K562 treated with DMSO at 1 percent for 48 hours (cell line): Measurements from ENCODE around the gene PCDHGB1. TPM values are rescaled to one million over a fixed set of nuclear protein-coding genes. Genes with fewer than 3 reads are reported as not detected.

Experiments
- total RNA-seq: library from RNA; unstranded; fragments of 300-600 nt; gene quantifications from 2 replicates; pipeline ENCODE4 v1.2.3, GENCODE V29; 2022; ENCODE audit warnings: low replicate concordance; ENCODE audit errors: extremely low read depth

The PCDHGB1 gene
- total RNA-seq = not detected in 2 replicates

DNA sequence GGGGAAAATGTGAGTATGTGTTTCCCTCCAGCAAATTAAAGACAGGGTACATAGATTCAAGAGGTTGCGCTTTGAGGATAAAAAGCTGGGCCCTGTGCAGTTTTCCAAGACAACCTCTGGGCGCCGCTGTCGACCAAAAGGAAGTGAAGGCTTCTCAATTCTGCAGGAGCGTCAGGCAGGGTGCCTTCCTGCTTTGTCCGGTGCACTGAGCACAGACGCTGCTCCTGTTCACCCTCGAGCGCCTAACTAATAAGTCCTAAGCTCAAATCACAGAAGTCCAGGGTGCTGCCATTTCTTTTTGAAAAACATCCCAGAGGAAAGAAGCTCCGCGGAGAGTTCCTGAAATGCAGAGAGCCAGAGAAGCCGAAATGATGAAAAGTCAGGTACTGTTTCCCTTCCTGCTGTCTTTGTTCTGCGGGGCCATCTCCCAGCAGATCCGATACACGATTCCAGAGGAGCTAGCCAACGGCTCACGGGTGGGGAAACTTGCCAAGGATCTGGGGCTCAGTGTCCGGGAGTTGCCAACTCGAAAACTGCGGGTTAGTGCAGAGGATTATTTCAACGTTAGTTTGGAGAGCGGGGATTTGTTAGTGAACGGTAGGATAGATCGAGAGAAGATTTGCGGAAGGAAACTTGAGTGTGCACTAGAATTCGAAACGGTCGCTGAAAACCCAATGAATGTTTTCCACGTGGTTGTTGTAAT is at the start of gene PCDHGB1:
Gene PCDHGB1, plus strand, starts transcription at position 183 of the 703 bp plus-strand sequence. Its CDS starts 162 bp downstream, at position 345.

DNA sequence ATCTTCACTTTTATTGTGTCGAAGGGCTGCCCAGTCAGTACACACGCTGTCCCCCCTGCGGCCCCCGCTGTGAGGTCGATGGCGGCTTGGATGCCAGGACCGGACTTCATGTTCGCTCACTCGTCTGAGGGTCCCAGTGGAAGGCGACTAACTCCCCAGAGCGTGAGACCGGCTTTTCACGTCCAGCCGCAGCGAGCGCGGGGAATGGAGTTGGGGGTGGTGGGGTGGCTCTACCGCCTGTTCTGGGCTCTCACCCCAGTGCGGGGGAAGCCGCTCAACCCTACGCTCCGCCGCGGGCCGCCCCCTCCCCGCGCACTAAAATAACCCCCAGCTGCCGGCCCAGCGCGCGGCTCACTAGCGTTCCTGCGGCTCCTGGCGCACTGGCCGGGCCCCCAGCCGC is 46.1 kb upstream of the PCDHGB1 start, which contains the start of gene SLC25A2:
Gene SLC25A2, minus strand, starts transcription at position 294 of the 400 bp plus-strand sequence. Its CDS starts 184 bp downstream, at position 110.

DNA sequence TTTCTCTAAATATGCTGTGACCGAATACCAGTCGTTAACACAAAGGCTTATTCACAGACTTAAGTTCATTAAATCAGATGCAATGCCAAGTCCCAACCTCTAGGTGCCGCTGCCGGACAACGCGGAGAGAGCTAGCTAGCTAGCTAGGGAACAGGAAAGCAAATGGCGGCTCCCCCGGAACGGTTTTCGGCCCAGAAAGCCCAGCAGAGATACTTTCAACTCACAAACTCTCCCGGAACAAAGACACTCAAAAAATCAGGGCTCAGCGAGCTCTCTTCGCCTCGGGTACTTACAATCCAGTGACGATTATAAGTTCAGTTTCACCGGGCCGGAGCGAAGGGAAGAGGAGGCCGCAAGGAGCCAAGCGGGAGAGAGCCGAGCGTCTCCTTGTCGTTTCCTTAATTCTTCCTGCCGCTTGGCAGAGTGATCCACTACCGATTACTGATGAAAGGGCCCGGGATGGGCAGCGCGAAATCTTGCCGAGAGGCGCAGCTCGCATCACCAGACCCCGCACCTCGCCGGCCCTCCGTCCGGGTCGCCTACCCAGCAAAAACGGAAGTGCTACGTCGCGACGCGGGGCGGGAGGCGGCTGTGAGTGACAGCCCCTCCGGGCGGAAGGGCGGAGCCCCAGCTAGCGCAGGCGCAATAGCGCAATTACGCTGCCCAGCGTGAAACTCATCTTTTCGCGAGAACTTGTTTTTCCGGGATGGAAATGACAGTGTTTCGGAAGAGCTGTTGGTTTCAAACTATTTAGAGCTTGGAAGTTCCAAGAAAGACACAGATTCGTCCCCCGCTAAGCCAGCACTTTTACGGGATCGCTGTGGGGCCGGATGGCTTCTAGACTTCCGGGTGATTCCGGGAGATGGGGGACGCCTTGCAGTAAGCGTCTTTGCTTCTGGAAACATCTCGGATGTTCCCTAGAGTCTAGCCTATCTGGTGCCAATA is 29.4 kb upstream of the PCDHGB1 start, which contains the start of gene TAF7:
Gene TAF7, minus strand, starts transcription at position 560 of the 945 bp plus-strand sequence. CDS start 740 bp downstream, outside the sequence.

DNA sequence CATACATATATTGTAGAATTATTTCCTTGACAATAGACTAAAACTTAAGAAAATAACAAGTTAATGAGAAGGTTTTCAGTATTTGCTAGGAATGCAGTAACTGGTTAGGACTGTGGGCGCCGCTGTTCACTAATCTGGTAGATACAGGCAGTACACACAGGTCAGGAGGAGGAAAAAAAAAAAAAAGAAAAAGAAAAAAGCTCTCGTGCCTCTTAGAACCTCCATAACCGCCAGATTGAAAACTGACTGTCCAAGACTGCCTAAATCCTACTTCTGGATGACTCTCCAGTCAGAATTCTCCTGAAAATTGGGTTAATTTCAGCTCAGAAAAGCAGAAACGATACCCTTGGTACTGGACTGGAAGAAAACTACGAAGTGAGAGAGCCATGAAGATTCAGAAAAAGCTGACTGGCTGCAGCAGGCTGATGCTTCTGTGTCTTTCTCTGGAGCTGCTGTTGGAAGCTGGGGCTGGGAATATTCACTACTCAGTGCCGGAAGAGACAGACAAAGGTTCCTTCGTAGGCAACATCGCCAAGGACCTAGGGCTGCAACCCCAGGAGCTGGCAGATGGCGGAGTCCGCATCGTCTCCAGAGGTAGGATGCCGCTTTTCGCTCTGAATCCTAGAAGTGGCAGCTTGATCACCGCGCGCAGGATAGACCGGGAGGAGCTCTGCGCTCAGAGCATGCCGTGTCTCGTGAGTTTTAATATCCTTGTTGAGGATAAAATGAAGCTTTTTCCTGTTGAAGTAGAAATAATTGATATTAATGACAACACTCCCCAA is 19.4 kb upstream of the PCDHGB1 start, which contains the start of gene PCDHGA1:
Gene PCDHGA1, plus strand, starts transcription at position 216 of the 782 bp plus-strand sequence.

DNA sequence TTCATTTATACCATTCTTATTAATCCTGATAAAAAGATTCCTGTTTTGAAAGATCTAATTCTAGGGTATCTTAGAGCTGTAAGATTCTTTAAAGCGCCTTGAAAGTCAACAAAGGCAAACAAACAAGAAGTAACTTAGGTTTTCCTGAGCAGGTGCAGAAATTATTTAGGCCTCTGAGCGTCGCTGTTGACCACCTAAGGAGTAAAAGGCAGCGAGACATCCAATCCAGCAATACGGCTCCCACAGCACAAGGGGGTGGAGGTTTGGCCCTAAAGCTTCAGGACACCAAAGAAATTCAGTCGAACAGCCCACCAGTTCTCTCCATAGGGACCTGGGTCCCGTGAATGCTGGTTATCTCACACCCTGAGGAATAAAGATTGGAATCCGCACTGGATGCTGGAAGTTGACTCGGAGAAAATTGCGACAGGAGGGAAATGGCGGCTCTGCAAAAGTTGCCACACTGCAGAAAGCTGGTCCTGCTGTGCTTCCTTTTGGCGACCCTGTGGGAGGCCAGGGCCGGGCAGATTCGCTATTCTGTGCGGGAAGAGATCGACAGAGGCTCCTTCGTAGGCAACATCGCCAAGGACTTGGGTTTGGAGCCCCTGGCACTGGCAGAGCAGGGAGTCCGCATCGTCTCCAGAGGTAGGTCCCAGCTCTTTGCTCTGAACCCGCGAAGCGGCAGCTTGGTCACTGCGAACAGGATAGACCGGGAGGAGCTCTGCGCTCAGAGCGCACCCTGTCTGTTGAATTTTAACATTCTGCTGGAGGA is 11.2 kb upstream of the PCDHGB1 start, which contains the start of gene PCDHGA2:
Gene PCDHGA2, plus strand, starts transcription at position 223 of the 769 bp plus-strand sequence.

DNA sequence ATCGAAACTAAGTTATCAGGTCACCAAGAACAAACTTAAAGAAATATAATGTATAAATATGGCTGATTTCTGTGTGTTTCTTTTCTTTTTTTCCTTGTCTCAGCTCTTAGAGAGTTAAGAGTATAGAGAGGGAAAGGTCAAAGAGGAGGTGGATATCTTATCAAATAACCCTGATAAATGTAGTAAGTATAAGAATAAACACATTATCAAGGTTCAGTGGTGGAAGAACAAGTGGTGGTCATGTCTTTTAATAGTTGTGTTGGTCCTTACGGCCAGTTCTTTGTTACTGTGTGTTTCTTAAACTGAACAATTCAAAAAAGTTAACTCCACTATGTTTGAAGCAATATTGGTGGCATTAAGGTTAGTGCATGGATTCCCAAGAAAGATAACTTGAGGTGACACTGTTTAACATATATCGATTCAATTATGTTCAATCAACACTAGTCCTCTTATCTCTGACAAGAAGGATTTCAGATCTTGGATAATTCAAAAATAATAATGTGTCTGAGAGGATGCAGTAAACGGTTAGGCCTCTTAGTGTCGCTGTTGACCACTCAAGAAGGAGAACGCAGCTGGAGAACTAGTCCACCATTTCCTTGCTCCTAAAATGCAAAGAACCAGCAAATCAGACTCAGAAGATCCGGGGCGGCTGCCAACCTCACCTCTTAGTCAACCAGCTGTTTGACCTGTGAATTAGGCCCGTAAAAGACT is 6.5 kb upstream of the PCDHGB1 start, which contains the start of gene PCDHGA3:
Gene PCDHGA3, plus strand, starts transcription at position 588 of the 711 bp plus-strand sequence. CDS start 205 bp downstream, outside the sequence.

DNA sequence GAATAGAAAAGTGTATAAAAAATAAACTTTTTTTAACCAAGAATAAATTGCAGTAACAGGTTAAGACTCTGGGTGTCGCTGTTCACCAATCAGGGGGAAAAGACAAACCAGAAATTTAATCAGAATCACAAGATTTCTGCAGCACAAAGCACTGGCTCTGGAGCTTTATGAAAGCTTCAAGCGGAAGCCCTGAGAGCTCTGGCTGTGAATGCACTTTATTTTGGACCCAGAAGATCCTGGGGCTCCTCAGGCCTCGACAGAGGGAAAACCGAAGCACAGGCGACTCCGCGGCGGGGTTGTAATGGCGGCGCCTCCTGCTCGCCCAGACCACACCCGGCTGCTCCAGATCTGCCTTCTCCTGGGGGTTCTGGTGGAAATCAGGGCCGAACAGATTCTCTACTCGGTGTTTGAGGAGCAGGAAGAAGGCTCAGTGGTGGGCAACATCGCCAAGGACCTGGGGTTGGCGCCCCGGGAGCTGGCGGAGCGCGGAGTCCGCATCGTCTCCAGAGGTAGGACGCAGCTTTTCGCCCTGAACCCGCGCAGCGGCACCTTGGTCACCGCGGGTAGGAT is 5.1 kb downstream of the PCDHGB1 start, which contains the start of gene PCDHGA4:
Gene PCDHGA4, plus strand, starts transcription at position 122 of the 570 bp plus-strand sequence. Its CDS starts 87 bp downstream, at position 209.

DNA sequence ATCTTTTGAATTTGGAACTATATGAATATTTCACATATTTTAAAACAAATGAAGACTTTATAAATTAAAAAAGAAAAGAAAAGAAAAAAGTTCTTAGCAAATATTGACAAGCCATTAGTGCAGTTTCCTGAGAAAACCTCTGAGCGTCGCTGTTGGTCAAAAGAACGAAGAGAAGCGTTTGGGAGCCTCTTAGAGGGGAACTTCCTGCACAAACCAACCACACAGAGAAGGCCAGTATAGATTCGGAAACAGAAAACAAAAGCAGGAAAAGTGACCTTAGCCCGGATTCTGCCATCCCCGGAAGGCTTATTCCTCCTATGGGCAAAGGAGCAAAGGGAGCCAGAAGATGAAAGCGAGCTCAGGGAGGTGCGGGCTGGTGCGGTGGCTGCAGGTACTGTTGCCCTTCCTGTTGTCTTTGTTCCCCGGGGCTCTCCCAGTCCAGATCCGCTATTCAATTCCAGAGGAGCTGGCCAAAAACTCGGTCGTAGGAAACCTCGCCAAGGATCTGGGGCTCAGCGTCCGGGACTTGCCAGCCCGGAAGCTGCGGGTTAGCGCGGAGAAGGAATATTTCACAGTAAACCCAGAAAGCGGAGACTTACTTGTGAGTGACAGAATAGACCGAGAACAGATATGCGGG is 10.0 kb downstream of the PCDHGB1 start, which contains the start of gene PCDHGB2:
Gene PCDHGB2, plus strand, starts transcription at position 205 of the 637 bp plus-strand sequence. Its CDS starts 142 bp downstream, at position 347.

DNA sequence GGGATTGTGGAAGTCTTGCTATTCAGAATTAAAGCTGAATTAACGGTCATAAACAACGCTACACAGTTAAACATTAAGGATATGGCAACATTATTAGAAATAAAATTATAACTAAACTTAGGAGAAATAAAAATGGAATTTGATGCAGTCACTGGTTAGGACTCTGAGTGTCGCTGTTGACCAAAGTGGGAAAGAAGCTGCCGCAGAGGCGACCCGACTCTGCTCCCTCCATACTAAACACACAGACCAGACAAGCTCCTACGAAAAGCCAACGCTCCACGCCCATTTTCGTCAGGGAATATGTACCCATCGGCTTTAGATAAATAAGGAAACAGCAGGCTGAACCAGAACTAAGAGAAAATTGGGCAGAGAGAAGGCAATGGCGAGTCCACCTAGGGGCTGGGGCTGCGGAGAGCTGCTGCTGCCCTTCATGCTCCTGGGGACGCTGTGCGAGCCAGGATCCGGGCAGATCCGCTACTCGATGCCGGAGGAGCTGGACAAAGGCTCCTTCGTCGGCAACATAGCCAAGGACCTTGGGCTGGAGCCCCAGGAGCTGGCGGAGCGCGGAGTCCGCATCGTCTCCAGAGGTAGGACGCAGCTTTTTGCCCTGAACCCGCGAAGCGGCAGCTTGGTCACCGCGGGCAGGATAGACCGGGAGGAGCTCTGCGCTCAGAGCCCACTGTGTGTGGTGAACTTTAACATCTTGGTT is 14.2 kb downstream of the PCDHGB1 start, which contains the start of gene PCDHGA5:
Gene PCDHGA5, plus strand, starts transcription at position 211 of the 709 bp plus-strand sequence. Its CDS starts 169 bp downstream, at position 380.

DNA sequence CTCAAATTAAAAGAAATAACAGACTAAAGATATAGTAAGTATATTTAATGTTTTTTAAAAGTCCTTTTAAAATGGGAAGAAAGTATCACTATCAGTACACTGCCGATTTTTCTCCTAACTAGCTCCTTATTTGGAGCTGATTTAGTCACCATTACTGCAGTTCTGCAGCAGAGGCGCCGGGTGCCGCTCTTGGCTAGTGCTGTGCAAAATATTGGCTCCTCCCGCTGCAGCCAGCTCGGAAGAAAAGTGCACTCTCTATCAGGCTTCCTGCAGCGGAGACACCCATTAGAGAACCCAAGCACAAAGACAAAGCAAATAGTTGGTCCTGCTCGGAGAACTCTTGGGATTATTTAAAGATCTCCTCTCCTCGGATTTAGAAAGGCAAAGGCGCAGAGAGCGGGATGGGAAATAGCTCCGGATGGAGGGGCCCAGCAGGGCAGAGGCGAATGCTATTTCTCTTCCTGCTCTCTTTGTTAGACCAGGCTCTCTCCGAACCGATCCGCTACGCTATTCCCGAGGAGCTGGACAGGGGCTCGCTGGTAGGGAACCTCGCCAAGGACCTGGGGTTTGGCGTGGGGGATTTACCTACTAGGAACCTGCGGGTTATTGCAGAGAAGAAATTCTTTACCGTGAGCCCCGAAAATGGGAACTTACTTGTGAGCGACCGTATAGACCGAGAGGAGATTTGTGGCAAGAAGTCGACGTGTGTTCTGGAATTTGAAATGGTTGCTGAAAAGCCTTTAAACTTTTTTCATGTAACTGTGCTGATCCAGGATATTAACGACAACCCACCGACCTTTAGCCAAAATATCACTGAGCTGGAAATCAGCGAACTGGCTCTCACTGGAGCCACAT is 20.3 kb downstream of the PCDHGB1 start, which contains the start of gene PCDHGB3:
Gene PCDHGB3, plus strand, starts transcription at position 249 of the 855 bp plus-strand sequence. Its CDS starts 153 bp downstream, at position 402.

DNA sequence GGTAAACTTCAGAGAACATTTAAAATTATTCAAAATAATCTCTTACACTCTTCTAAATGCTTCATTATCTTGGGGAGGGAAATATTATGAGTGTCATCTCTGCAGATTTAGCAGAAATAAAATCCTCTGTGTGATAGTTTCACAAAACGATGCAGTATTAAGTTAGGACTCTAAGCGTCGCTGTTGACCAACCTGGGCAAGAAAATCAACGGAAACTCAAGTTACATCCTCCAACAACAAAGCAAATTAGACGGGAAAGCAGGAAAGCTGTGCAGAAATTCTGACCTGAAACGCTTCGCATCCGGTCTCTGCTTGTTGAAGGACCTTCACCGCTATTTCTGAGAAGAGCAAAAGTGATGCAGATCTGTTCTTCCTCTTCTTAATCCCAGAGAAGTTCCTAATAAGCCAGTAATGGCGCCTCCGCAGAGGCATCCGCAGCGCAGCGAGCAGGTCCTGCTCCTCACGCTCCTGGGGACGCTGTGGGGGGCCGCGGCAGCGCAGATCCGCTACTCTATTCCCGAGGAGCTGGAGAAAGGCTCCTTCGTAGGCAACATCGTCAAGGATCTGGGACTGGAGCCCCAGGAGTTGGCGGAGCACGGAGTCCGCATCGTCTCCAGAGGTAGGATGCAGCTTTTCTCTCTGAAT is 23.9 kb downstream of the PCDHGB1 start, which contains the start of gene PCDHGA6:
Gene PCDHGA6, plus strand, starts transcription at position 219 of the 645 bp plus-strand sequence. Its CDS starts 193 bp downstream, at position 412.

DNA sequence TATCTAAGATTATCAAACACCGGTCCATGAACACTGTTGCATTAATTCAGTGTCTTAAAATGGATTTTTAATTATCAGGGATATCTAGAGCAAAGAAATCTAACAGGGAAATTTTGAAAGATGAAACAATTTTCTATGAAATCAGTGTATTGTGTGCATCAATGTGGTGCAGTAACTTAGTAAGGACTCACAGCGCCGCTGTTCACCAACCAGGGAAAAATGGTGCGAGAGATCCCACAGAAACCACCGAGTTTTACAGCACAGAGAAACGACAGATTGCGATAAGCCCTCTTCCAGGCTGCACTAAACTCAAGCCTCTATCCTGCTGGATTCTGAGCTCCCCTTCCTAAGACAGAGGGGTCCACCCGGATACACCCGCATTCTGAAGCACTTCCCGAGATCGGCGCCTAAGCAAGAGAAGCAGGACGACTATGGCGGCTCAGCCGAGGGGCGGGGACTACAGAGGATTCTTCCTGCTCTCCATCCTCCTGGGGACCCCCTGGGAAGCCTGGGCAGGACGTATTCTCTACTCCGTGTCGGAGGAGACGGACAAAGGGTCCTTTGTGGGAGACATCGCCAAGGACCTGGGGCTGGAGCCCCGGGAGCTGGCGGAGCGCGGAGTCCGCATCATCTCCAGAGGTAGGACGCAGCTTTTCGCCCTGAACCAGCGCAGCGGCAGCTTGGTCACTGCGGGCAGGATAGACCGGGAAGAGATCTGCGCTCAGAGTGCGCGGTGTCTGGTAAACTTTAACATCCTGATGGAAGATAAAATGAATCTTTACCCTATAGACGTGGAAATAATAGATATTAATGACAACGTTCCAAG is 32.8 kb downstream of the PCDHGB1 start, which contains the start of gene PCDHGA7:
Gene PCDHGA7, plus strand, starts transcription at position 274 of the 826 bp plus-strand sequence. Its CDS starts 158 bp downstream, at position 432.

DNA sequence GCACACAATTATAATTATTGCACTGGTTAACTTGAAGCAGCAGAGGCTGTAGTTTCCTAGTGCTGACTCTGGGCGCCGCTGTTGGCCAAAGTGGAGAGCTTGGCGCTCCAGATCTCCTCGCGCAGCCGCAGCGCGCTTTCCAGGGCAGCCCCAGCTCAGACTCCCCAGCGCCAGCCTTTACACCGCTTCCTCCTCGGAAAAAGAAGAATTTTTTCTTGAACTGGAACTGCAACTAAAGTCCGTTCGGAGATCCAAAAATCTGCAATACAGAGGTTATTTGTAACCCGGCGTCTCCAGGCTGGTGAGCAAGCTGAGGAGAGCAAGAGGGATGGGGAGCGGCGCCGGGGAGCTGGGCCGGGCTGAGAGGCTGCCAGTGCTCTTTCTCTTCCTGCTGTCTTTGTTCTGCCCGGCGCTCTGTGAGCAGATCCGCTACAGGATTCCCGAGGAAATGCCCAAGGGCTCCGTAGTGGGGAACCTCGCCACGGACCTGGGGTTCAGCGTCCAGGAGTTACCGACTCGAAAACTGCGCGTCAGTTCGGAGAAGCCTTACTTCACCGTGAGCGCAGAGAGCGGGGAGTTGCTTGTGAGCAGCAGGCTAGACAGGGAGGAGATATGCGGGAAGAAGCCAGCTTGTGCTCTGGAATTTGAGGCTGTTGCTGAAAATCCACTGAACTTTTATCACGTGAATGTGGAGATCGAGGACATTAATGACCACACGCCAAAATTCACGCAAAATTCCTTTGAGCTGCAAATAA is 37.8 kb downstream of the PCDHGB1 start, which contains the start of gene PCDHGB4:
Gene PCDHGB4, plus strand, starts transcription at position 142 of the 755 bp plus-strand sequence. Its CDS starts 187 bp downstream, at position 329.

DNA sequence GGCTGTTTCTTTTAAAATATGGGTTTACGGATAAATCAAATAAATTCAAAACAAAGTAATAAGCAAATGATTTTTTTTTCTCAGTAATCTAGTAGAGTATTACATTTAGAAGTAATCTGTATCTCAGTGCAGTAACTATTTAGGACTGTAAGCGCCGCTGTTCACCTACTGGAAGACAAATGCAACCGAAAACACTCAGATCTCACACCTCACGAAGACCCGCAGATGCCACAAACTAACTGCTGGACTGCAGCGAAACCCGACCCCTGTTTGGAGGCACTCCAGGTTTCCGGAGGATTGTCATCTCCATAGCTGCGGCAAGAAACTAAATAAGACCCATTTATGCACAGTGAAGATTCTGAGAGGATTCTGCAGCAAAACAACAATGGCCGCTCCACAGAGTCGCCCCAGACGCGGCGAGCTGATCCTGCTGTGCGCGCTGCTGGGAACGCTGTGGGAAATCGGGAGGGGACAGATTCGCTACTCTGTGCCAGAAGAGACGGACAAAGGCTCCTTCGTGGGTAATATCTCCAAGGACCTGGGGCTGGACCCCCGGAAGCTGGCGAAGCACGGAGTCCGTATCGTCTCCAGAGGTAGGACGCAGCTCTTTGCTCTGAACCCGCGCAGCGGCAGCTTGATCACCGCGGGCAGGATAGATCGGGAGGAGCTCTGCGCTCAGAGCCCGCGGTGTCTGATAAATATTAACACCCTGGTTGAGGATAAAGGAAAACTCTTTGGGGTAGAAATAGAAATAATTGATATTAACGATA is 42.7 kb downstream of the PCDHGB1 start, which contains the start of gene PCDHGA8:
Gene PCDHGA8, plus strand, starts transcription at position 205 of the 770 bp plus-strand sequence. Its CDS starts 181 bp downstream, at position 386.

